ENCODE data around the gene ARL15.
"Not testable (repeated sequence)": the region's sequence is repeated elsewhere in the genome, so short reads cannot be mapped to it uniquely, and the experiment has no call there.

ARL15 gene

GRCh38 chr5:53877243-53877642, 433.1 kb downstream of the ARL15 start:
- in situ Hi-C loops (cut with MboI; ENCODE audit: low sequenced_read_pairs) = no loop called here

GRCh38 chr5:53874409-53874808, 436.0 kb downstream of the ARL15 start:
- in situ Hi-C loops (cut with MboI; ENCODE audit: low sequenced_read_pairs) = no loop called here

GRCh38 chr5:53873235-53873634, 437.1 kb downstream of the ARL15 start:
- in situ Hi-C loops (cut with MboI; ENCODE audit: low sequenced_read_pairs) = no loop called here

GRCh38 chr5:53871775-53872174, 438.6 kb downstream of the ARL15 start:
- in situ Hi-C loops (cut with MboI; ENCODE audit: low sequenced_read_pairs) = no loop called here

GRCh38 chr5:53871050-53871449, 439.3 kb downstream of the ARL15 start:
- in situ Hi-C loops (cut with MboI; ENCODE audit: low sequenced_read_pairs) = no loop called here

- in situ Hi-C loops (cut with MboI; ENCODE audit: low sequenced_read_pairs) = no loop called here
Measured at GRCh38 chr5:53858700-53859456, 451.5 kb downstream of the ARL15 start.

GRCh38 chr5:53856506-53856905, 453.9 kb downstream of the ARL15 start:
- in situ Hi-C loops (cut with MboI; ENCODE audit: low sequenced_read_pairs) = no loop called here

GRCh38 chr5:53836851-53837430, 473.4 kb downstream of the ARL15 start:
- in situ Hi-C loops (cut with MboI; ENCODE audit: low sequenced_read_pairs) = not testable (repeated sequence)

- in situ Hi-C loops (cut with MboI; ENCODE audit: low sequenced_read_pairs) = no loop called here
Measured at GRCh38 chr5:53834500-53834899, 475.9 kb downstream of the ARL15 start.

All from HL-60/S4 treated with retinoic acid at 250 ng/mL for 4 days and 3 days (cell line).